WTC11 (cell line): Measurements from ENCODE around the gene KRTAP19-7. TPM values are rescaled to one million over a fixed set of nuclear protein-coding genes. Genes with fewer than 3 reads are reported as not detected.

Experiments used
- ATAC-seq: fragments of 200-7000 bp; cut with Tn5 transposase; 2 replicates; pipeline ENCODE4 v1.10.0; 2021; ENCODE audit warnings: mild to moderate bottlenecking, moderate library complexity
- CTCF ChIA-PET: fragments of 300-600 bp; sonication (Branson Sonifier 250); formaldehyde crosslinking; loops from one replicate; lab custom pipeline; 2021; ENCODE audit warnings: antibody characterized with exemption; lab: Charles Lee
- POLR2A ChIA-PET: fragments of 350-600 bp; sonication (Branson Sonifier 250); formaldehyde crosslinking; loops from one replicate; lab custom pipeline; 2021; ENCODE audit warnings: antibody characterized with exemption; lab: Charles Lee
- DNase-seq: peaks from one replicate; pipeline ENCODE4 v3.0.0; 2021; ENCODE audit warnings: low spot score
- H3K27ac Mint-ChIP-seq: 2 replicates; pipeline ENCODE4 v1.8.0; 2021; ENCODE audit warnings: mixed read lengths
- H3K27me3 Mint-ChIP-seq: 2 replicates; pipeline ENCODE4 v1.8.0; 2021; ENCODE audit warnings: low read depth, mild to moderate bottlenecking, moderate library complexity, mixed read lengths
- H3K36me3 Mint-ChIP-seq: 2 replicates; pipeline ENCODE4 v1.8.0; 2021; ENCODE audit warnings: mixed read lengths
- H3K4me1 Mint-ChIP-seq: 2 replicates; pipeline ENCODE4 v1.8.0; 2022; ENCODE audit warnings: mixed read lengths
- H3K4me3 Mint-ChIP-seq: 2 replicates; pipeline ENCODE4 v1.8.0; 2021; ENCODE audit warnings: mild to moderate bottlenecking, moderate library complexity, mixed read lengths
- H3K9me3 Mint-ChIP-seq: 2 replicates; pipeline ENCODE4 v1.8.0; 2021; ENCODE audit warnings: mixed read lengths
- CREB1 ChIP-seq: sonication (generic); formaldehyde crosslinking; IDR thresholded peaks from 2 replicates; pipeline ENCODE4 v1.8.0; 2023; ENCODE audit warnings: mild to moderate bottlenecking, missing genetic modification reagents
- ELF4 ChIP-seq: sonication (generic); formaldehyde crosslinking; IDR thresholded peaks from 2 replicates; pipeline ENCODE4 v1.8.1; 2022; ENCODE audit warnings: low read depth, mild to moderate bottlenecking, moderate library complexity, missing genetic modification reagents
- MXD4 ChIP-seq: fragments of 250-450 bp; sonication (Bioruptor Pico); IDR thresholded peaks from 2 replicates; pipeline ENCODE4 v1.8.0; 2021; ENCODE audit warnings: mild to moderate bottlenecking, moderate library complexity, borderline replicate concordance
- MYBL2 ChIP-seq: sonication (generic); formaldehyde crosslinking; IDR thresholded peaks from 2 replicates; pipeline ENCODE4 v1.8.1; 2023; ENCODE audit warnings: mild to moderate bottlenecking, moderate library complexity, missing genetic modification reagents
- NFATC4 ChIP-seq: fragments of 250-450 bp; sonication (Bioruptor Pico); IDR thresholded peaks from 2 replicates; pipeline ENCODE4 v1.9.0; 2021; ENCODE audit warnings: mild to moderate bottlenecking
- NFYB ChIP-seq: sonication (generic); formaldehyde crosslinking; conservative IDR thresholded peaks from 2 replicates; pipeline ENCODE4 v1.8.0; 2022; ENCODE audit warnings: low read depth, missing genetic modification reagents
- RORB ChIP-seq: fragments of 250-450 bp; sonication (Bioruptor Pico); IDR thresholded peaks from 2 replicates; pipeline ENCODE4 v1.9.0; 2021; ENCODE audit warnings: mild to moderate bottlenecking
- SMAD4 ChIP-seq: sonication (generic); formaldehyde crosslinking; IDR thresholded peaks from 2 replicates; pipeline ENCODE4 v1.8.0; 2022; ENCODE audit warnings: mild to moderate bottlenecking, missing genetic modification reagents
- SOX15 ChIP-seq: fragments of 250-450 bp; sonication (Bioruptor Pico); IDR thresholded peaks from 2 replicates; pipeline ENCODE4 v1.9.0; 2021; ENCODE audit warnings: mild to moderate bottlenecking
- TEAD4 ChIP-seq: sonication (generic); formaldehyde crosslinking; IDR thresholded peaks from 2 replicates; pipeline ENCODE4 v1.8.0; 2022; ENCODE audit warnings: mild to moderate bottlenecking, missing genetic modification reagents
- TP53 ChIP-seq: sonication (generic); formaldehyde crosslinking; IDR thresholded peaks from 2 replicates; pipeline ENCODE4 v1.8.1; 2023; ENCODE audit warnings: mild to moderate bottlenecking, missing genetic modification reagents
- ZNF121 ChIP-seq: sonication (generic); formaldehyde crosslinking; IDR thresholded peaks from 2 replicates; pipeline ENCODE4 v1.8.0; 2023; ENCODE audit warnings: missing genetic modification reagents
- ZNF138 ChIP-seq: sonication (generic); formaldehyde crosslinking; conservative IDR thresholded peaks from 2 replicates; pipeline ENCODE4 v1.8.1; 2022; ENCODE audit warnings: mild to moderate bottlenecking, moderate library complexity, missing genetic modification reagents
- ZNF263 ChIP-seq: sonication (generic); formaldehyde crosslinking; IDR thresholded peaks from 2 replicates; pipeline ENCODE4 v1.8.1; 2022; ENCODE audit warnings: low read depth, mild to moderate bottlenecking, moderate library complexity, missing genetic modification reagents
- ZNF671 ChIP-seq: fragments of 250-450 bp; sonication (Bioruptor Pico); IDR thresholded peaks from 2 replicates; pipeline ENCODE4 v1.8.0; 2021; ENCODE audit warnings: mild to moderate bottlenecking
- total RNA-seq: library from RNA; stranded (reverse); gene quantifications from 3 replicates; pipeline ENCODE4 v1.2.3, GENCODE V29; 2021
- TF ChIP-seq, protein P1 (sequence below): fragments of 250-450 bp; sonication (Bioruptor Pico); IDR thresholded peaks from 2 replicates; pipeline ENCODE4 v2.1.2; 2022; ENCODE audit warnings: mild to moderate bottlenecking, moderate library complexity
- TF ChIP-seq, protein P2 (sequence below): fragments of 250-450 bp; sonication (Bioruptor Pico); IDR thresholded peaks from 2 replicates; pipeline ENCODE4 v1.9.0; 2021; ENCODE audit warnings: mild to moderate bottlenecking, borderline replicate concordance
- TF ChIP-seq, protein P3 (sequence below): sonication (generic); formaldehyde crosslinking; conservative IDR thresholded peaks from 2 replicates; pipeline ENCODE4 v1.8.1; 2022; ENCODE audit warnings: mild to moderate bottlenecking, missing genetic modification reagents
- TF ChIP-seq, protein P4 (sequence below): sonication (generic); formaldehyde crosslinking; conservative IDR thresholded peaks from 2 replicates; pipeline ENCODE4 v1.8.1; 2023; ENCODE audit warnings: mild to moderate bottlenecking, low read depth, missing genetic modification reagents, moderate library complexity
- TF ChIP-seq, protein P5 (sequence below): sonication (generic); formaldehyde crosslinking; IDR thresholded peaks from 2 replicates; pipeline ENCODE4 v1.8.0; 2022; ENCODE audit warnings: mild to moderate bottlenecking, missing genetic modification reagents
- TF ChIP-seq, protein P6 (sequence below): sonication (generic); formaldehyde crosslinking; IDR thresholded peaks from 2 replicates; pipeline ENCODE4 v1.8.1; 2023; ENCODE audit warnings: mild to moderate bottlenecking, missing genetic modification reagents, borderline replicate concordance

KRTAP19-7 gene
- total RNA-seq, 1 experiment from 2014 or later, result not detected

DNA sequence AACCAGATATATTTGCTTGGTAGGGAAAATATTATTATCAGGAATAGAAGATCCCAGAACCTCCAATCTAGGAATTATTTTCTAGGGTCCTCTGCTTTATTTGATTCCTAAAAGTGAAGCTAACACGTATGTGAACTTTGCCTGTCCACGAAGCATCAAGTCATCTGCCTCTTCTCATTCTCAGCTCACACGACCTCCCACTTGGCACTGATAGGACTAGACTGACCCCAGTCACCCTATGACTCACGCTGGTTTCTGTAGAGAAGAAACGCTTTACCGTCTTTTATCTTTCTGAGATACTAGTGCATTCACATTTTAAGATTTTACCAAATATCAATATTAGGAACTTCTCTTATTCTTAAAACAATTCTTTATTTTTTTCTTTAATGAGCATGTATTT is 2.0 kb upstream of the KRTAP19-7 start (continued):
- TF ChIP-seq, protein P1, sequence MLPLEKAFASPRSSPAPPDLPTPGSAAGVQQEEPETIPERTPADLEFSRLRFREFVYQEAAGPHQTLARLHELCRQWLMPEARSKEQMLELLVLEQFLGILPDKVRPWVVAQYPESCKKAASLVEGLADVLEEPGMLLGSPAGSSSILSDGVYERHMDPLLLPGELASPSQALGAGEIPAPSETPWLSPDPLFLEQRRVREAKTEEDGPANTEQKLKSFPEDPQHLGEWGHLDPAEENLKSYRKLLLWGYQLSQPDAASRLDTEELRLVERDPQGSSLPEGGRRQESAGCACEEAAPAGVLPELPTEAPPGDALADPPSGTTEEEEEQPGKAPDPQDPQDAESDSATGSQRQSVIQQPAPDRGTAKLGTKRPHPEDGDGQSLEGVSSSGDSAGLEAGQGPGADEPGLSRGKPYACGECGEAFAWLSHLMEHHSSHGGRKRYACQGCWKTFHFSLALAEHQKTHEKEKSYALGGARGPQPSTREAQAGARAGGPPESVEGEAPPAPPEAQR (CRISPR knock-in tag), result no peak
- TF ChIP-seq, all 79 proteins: peak for 0

DNA sequence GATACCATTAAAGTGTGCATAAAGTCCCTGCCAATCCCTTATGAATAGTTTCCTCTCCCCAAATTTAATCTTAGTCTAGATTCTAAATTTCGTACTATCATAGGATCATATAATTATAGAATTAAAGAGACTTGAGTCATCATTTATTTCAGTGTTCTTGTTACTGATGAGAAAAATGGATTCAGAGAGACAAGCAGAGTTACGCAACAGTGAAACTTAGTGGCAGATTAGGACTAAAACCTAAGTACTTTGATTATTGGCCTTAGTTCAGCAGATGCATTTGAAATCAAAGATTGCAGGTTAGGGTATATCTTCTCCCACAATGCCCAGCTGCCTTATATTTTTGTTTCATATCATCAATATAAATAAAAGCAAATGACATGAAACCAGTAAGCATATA is 843 bp upstream of the KRTAP19-7 start:
- H3K27ac Mint-ChIP-seq, result no peak overlapping the region
- ATAC-seq, result no peak
- H3K9me3 Mint-ChIP-seq, result peaks cover 12% of the 10 kb centered on the region
- no peaks in the 10 kb centered on the region for H3K4me1 Mint-ChIP-seq
- ChIA-PET CTCF (no interaction called here), POLR2A (no interaction called here)
- H3K4me3 Mint-ChIP-seq, result no peak overlapping the region
- no peak for TF ChIP-seq CREB1 (CRISPR knock-in tag)
- TF ChIP-seq MXD4 (CRISPR knock-in tag), result no peak
- TF ChIP-seq, protein P2, sequence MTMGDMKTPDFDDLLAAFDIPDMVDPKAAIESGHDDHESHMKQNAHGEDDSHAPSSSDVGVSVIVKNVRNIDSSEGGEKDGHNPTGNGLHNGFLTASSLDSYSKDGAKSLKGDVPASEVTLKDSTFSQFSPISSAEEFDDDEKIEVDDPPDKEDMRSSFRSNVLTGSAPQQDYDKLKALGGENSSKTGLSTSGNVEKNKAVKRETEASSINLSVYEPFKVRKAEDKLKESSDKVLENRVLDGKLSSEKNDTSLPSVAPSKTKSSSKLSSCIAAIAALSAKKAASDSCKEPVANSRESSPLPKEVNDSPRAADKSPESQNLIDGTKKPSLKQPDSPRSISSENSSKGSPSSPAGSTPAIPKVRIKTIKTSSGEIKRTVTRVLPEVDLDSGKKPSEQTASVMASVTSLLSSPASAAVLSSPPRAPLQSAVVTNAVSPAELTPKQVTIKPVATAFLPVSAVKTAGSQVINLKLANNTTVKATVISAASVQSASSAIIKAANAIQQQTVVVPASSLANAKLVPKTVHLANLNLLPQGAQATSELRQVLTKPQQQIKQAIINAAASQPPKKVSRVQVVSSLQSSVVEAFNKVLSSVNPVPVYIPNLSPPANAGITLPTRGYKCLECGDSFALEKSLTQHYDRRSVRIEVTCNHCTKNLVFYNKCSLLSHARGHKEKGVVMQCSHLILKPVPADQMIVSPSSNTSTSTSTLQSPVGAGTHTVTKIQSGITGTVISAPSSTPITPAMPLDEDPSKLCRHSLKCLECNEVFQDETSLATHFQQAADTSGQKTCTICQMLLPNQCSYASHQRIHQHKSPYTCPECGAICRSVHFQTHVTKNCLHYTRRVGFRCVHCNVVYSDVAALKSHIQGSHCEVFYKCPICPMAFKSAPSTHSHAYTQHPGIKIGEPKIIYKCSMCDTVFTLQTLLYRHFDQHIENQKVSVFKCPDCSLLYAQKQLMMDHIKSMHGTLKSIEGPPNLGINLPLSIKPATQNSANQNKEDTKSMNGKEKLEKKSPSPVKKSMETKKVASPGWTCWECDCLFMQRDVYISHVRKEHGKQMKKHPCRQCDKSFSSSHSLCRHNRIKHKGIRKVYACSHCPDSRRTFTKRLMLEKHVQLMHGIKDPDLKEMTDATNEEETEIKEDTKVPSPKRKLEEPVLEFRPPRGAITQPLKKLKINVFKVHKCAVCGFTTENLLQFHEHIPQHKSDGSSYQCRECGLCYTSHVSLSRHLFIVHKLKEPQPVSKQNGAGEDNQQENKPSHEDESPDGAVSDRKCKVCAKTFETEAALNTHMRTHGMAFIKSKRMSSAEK (CRISPR knock-in tag), result no peak
- TF ChIP-seq NFATC4, result no peak
- TF ChIP-seq ZNF263, result no peak
- no peak for TF ChIP-seq TEAD4 (CRISPR knock-in tag)
- TF ChIP-seq ZNF138 (CRISPR knock-in tag), result no peak
- TF ChIP-seq, protein P3, sequence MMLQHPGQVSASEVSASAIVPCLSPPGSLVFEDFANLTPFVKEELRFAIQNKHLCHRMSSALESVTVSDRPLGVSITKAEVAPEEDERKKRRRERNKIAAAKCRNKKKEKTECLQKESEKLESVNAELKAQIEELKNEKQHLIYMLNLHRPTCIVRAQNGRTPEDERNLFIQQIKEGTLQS (CRISPR knock-in tag), result no peak
- TF ChIP-seq SOX15 (CRISPR knock-in tag), result no peak
- no peak for TF ChIP-seq NFYB (CRISPR knock-in tag)
- TF ChIP-seq, protein P4, sequence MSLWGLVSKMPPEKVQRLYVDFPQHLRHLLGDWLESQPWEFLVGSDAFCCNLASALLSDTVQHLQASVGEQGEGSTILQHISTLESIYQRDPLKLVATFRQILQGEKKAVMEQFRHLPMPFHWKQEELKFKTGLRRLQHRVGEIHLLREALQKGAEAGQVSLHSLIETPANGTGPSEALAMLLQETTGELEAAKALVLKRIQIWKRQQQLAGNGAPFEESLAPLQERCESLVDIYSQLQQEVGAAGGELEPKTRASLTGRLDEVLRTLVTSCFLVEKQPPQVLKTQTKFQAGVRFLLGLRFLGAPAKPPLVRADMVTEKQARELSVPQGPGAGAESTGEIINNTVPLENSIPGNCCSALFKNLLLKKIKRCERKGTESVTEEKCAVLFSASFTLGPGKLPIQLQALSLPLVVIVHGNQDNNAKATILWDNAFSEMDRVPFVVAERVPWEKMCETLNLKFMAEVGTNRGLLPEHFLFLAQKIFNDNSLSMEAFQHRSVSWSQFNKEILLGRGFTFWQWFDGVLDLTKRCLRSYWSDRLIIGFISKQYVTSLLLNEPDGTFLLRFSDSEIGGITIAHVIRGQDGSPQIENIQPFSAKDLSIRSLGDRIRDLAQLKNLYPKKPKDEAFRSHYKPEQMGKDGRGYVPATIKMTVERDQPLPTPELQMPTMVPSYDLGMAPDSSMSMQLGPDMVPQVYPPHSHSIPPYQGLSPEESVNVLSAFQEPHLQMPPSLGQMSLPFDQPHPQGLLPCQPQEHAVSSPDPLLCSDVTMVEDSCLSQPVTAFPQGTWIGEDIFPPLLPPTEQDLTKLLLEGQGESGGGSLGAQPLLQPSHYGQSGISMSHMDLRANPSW, result no peak
- H3K36me3 Mint-ChIP-seq, result no peaks in the 10 kb centered on the region
- no peaks in the 10 kb centered on the region for H3K27me3 Mint-ChIP-seq
- no peak for DNase-seq

DNA sequence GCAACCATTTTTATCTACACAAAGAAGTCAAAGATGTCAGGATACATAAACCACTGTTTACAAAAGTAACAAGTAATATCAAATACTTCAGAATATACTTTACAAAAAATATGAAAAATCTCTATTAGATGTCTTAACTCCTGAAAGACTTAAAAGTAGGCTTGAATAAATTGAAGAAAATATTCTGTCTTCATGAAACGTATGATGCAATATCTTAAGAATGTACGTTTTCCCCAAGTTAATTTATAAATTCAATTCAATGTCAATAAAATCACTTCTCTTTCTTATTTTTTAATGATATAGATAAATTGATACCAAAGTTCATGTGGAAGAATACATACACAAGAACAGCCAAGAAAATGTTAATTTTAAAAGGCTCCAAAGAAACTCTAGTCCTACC is 6.0 kb downstream of the KRTAP19-7 start:
- no peak for DNase-seq
- H3K9me3 Mint-ChIP-seq, result peaks cover 30% of the 10 kb centered on the region
- no peaks in the 10 kb centered on the region for H3K27me3 Mint-ChIP-seq
- no peaks in the 10 kb centered on the region for H3K36me3 Mint-ChIP-seq
- no peak for TF ChIP-seq ELF4 (CRISPR knock-in tag)
- no peak for TF ChIP-seq RORB (CRISPR knock-in tag)
- TF ChIP-seq, protein P5, sequence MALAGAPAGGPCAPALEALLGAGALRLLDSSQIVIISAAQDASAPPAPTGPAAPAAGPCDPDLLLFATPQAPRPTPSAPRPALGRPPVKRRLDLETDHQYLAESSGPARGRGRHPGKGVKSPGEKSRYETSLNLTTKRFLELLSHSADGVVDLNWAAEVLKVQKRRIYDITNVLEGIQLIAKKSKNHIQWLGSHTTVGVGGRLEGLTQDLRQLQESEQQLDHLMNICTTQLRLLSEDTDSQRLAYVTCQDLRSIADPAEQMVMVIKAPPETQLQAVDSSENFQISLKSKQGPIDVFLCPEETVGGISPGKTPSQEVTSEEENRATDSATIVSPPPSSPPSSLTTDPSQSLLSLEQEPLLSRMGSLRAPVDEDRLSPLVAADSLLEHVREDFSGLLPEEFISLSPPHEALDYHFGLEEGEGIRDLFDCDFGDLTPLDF (CRISPR knock-in tag), result no peak
- TF ChIP-seq, protein P6, sequence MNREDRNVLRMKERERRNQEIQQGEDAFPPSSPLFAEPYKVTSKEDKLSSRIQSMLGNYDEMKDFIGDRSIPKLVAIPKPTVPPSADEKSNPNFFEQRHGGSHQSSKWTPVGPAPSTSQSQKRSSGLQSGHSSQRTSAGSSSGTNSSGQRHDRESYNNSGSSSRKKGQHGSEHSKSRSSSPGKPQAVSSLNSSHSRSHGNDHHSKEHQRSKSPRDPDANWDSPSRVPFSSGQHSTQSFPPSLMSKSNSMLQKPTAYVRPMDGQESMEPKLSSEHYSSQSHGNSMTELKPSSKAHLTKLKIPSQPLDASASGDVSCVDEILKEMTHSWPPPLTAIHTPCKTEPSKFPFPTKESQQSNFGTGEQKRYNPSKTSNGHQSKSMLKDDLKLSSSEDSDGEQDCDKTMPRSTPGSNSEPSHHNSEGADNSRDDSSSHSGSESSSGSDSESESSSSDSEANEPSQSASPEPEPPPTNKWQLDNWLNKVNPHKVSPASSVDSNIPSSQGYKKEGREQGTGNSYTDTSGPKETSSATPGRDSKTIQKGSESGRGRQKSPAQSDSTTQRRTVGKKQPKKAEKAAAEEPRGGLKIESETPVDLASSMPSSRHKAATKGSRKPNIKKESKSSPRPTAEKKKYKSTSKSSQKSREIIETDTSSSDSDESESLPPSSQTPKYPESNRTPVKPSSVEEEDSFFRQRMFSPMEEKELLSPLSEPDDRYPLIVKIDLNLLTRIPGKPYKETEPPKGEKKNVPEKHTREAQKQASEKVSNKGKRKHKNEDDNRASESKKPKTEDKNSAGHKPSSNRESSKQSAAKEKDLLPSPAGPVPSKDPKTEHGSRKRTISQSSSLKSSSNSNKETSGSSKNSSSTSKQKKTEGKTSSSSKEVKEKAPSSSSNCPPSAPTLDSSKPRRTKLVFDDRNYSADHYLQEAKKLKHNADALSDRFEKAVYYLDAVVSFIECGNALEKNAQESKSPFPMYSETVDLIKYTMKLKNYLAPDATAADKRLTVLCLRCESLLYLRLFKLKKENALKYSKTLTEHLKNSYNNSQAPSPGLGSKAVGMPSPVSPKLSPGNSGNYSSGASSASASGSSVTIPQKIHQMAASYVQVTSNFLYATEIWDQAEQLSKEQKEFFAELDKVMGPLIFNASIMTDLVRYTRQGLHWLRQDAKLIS (CRISPR knock-in tag), result no peak
- no peak for TF ChIP-seq TP53
- no peak for TF ChIP-seq SMAD4 (CRISPR knock-in tag)
- no peak for TF ChIP-seq ZNF671
- no peak for TF ChIP-seq ZNF121
- TF ChIP-seq ZNF138 (CRISPR knock-in tag), result no peak
- no peak for TF ChIP-seq MYBL2 (CRISPR knock-in tag)
- TF ChIP-seq, all 79 proteins: peak for 0
- Mint-ChIP-seq H3K4me3 (no peak overlapping the region), H3K4me1 (no peaks in the 10 kb centered on the region), H3K27ac (no peak overlapping the region)
- CTCF ChIA-PET, result no interaction called here
- POLR2A ChIA-PET, result no interaction called here
- ATAC-seq, result no peak
